HG02759 (cell line): Measurements from ENCODE around the gene PEAK3.
"Not testable (repeated sequence)": the region's sequence is repeated elsewhere in the genome, so short reads cannot be mapped to it uniquely, and the experiment has no call there.

Source experiments
- ATAC-seq: cut with Tn5 transposase; IDR thresholded peaks from one replicate; pipeline ENCODE4 v1.9.1; 2021; ENCODE audit warnings: mild to moderate bottlenecking, moderate library complexity; ENCODE audit not compliant: unreplicated experiment

PEAK3 gene

DNA sequence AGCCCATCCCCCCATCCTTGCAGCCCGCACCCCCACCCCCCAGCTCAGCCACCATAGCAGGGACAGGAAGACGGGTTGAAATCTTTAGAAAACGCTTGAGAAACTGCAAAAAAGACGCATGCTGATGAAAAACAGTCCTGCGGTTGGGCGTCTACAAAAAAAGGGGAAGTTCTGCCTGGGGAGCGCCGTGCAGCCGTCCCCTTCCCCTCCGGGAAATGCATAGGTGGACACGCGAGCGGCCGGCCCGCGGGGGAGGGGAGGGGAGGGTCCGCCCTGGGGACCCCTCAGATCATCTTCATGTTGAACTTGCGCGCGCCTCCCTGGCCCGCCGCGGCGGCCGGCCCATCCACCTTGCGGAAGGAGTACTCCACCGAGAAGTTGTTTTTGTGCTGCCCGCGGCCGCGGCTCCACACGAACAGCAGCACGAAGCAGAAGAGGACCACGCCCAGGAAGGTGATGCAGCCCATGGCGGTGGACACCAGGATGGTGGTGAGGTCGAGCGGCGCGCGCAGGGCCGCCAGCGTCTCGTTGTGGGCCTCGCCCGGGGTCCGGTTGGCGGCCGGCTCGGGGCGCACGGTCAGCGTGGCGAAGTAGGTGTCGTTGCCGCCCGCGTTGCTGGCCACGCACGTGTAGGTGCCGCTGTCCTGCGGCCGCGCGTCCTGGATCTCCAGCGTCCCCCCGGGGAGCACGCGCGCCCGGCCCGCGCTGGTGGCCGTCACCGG lies 7.9 kb upstream of the PEAK3 start:
- ATAC-seq: peak; percentile 57

DNA sequence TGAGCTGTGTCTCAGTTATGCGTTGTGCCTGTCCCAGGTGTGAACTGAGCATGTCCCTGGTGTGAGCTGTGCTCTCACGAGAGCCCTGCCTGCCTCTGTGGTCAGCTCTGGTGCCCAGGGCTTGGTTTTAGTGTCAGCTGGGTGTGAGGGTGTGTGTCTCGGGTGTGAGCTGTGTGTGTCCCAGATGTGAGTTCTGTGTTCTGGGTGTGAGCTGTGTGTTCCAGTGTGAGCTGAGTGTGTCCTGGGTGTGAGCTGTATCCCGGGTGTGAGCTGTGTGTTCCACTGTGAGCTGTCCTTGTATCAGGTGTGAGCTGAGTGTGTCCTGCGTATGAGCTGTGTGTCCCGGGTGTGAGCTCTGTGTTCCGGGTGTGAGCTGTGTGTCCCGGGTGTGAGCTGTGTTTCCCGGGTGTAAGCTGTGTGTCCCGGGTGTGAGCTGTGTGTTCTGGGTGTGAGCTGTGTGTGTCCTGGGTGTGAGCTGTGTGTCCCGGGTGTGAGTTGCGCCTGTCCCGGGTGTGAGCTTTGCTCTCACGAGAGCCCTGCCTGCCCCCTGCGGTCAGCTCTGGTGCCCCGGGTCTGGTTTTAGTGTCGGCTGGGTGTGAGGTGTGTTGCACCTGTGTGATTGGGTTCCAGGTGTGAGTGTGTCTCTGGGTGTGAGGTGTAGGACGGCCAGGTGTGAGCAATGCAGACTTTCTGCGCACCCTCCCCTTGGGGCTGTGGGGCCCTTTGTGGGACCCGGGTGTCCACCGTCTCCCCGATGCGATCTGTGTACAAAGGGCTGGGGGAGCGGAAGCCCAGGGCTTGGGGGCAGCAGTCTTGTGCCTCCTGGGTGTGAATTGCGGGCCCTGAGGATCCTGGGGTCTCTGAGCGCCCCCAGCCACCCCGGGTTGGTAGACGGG lies 7.1 kb upstream of the PEAK3 start:
- peak; percentile 30 for ATAC-seq

DNA sequence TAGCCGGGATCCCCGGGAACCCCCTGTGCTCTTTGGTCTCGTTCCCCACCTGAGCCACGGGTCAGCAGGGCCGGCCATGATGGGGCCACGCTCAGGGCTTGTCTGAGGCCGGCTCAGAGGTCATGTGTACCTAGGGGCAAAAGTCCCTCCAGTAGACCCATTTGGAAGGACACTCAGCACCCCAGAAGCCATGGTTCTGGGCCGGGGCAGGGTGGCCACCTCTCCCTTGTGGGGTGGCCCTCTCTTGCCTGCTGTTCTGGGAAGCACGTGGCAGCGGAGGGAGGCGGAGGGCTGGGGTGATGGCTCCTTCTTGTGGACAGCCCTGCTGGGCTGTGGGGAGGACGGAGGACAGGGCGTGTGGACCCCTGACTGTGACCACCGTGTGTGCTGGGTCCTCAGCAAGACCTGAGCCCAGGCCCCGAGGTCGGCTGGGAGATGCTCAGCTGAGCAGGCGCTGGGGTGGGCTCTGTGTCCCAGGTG lies 6.4 kb upstream of the PEAK3 start:
- no peak for ATAC-seq

DNA sequence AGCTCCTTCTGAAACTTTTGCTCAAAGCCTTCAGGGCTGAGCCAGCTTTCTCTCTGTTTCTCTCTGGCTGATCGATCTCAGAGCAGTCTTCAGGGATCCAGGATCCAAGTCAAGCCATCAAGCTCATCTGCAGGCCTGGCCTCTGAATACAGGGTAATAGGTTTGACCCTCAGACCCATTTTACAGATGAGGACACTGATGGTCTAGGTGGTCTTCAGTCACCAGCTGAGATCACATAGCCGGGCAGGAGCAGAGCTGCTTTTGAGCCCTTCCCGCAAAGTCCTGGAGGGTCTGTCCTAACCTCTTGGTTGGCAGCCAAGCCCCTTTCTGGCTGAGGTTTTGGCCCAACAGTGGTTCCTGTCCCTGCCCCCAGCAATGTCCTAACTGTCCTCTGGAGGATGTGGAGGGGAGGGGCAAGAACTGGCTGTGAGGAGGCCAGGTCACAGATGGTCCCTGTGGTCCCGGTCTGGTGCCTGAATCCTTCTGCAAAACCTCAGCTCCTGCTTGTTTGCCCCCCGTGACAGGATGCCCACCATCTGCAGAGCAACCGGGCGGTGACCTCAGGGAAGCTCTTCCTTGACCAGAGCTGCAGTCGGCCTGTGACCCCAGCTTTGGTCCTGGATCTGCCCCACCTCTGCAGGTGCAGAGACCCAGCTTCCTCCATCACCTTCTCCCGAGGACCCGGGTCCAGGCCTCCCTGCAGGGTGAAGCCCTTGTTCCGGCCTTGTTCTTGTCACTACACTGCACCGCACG lies 5.8 kb upstream of the PEAK3 start:
- no peak for ATAC-seq

DNA sequence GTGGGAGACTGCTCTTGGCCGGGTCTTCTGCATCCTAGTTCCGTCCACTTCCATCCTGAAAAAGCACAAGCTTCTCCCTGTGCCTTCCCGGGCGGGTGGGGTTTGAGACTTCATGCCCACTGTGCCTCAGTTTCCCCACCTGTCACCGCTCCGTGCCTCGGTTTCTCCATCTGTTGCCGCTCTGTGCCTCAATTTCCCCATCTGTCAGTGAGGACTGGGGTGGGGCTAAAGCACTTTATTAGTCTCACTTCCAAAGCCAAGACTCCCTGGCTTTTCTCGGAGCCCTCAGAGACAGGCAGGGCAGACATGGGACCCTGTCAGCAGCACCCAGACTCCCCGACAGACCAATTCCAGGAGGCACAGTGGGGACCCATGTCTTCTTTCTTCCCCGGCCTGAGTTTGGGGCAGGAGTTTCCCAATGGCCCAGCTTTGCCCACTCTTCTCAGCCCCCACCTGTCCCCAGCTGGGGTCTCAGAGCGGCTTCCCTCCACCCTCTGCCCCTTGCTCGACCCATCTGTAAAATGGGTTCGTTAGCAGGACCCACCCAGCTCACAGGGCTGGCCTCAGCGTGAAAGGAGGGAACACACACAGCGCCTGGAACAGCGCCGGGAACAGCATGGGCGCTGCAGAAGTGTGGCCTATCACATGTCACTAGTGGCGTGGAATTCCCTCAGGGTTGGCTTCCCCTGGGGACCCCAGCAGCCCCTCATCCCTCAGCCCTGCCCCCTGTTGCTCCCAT lies 4.6 kb upstream of the PEAK3 start:
- ATAC-seq: no peak

DNA sequence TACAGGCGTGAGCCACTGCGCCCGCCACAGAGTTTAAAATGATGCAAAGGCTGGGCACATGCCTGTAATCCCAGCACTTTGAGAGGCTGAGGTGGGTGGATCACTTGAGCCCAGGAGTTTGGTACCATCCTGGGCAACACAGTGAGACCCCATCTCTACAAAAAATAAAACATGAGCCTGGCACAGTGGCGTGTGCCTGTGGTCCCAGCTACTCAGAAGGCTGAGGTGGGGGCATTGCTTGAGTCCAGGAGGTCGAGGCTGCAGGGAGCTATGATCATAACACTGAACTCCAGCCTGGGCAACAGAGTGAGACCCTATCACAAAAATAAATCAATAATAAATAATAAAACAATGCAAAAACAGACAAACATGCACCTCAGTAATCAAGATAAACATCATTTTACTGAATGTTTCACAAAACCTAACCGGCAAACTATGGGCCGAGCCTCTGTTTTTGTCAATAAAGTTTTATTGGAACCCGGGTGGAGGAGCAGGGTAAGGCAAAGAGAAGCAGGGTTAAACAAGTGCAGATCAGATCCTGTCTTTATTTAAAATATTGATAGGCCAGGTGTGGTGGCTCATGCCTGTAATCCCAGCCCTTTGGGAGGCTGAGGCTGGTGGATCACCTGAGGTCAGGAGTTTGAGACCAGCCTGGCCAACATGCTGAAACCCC lies 2.0 kb upstream of the PEAK3 start:
- no peak for ATAC-seq

DNA sequence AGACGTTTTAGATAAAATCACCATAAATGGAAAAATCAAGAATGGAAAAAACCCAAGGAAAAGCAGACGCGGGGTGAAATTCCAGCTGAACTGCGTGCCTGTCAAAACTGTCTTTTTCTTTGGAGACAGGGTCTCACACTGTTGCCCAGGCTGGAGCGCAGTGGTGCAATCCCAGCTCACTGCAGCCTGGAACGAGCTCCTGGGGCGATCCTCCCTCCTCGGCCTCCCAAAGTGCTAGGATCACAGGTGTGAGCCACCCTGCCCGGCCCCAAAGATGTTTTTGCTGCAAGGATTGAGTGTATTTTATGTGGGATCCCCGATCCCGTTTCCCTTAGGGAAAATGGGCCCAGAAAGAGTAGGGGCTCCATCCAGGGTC lies 875 bp upstream of the PEAK3 start:
- ATAC-seq: no peak

DNA sequence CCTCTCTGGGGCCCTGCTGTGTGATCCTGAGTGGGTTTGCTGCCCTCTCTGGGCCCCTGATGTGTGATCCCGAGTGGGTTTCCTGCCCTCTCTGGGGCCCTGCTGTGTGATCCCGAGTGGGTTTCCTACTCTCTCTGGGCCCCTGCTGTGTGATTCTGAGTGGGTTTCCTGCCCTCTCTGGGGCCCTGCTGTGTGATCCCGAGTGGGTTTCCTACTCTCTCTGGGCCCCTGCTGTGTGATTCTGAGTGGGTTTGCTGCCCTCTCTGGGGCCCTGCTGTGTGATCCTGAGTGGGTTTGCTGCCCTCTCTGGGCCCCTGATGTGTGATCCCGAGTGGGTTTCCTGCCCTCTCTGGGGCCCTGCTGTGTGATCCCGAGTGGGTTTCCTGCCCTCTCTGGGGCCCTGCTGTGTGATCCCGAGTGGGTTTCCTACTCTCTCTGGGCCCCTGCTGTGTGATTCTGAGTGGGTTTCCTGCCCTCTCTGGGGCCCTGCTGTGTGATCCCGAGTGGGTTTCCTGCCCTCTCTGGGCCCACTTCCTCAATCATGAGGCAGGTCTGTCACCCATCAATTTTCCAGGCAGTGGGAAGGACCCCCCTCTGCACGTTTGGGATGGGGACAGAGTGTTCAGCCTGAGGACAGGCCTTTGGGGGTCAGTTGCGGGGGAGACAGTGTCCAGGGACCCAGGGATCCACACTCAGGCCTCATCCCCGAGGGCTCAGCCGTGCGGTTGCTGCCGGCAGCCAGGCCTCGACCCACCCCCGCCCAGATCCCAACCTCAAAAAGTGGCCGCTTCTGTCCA lies 512 bp downstream of the PEAK3 start:
- not testable (repeated sequence) for ATAC-seq

DNA sequence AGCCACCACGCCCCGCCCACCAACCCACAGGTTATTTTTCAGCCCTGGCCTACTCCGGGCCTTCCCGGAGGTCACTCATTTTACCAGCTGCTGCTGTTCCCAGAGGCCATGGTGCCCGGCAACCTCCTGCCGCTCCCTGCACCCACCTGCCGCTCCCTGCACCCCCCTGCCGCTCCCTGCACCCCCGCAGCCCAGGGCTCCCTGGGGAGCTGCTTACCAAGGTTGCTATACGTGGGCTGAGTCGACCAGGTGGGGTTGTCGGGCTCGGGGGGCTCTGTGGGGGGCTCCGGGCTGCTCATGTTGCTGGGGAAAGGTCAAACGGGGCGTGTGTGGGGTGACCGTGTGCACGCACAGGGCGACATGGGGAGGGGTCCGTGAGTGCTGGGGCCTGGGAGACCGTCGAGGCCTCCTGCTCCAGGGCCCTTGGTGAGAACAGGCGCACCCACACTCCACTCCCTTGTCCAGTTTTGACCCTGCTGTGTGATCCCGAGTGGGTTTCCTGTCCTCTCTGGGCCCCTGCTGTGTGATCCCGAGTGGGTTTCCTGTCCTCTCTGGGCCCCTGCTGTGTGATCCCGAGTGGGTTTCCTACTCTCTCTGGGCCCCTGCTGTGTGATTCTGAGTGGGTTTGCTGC lies 1.2 kb downstream of the PEAK3 start:
- ATAC-seq: no peak

DNA sequence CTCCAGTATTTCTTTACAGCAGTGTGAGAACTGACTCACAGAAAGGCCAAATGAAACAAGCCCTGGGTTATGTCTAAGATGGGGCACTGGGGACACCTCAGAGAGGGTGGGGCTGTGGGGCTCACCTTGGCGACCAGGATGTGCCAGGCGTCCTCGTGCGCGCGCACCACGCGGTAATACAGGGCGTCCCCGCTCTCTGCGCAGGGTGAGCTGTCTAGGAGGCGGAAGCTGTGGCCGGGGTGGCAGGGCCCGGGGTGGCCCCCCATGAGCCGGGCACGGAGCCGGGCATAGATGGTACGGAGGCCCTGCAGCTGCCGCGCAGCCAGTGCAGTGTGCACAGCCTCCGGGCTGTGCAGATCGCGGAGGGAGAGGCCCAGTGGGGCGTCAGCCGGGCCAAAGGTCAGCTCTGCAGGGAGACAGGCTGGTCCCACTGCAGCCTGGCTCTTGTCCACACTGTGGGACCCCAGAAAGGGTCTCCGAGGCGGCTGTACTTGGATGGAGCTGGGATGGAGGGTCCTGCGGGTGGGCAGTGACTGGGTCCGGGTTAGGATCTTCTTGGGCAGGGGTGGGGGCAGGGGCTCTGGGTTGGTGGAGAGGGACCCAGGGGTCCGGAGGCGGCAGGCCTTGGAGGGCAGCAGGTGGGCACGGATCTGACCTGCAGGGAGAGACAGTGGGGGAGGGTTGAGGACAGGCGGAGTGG lies 3.4 kb downstream of the PEAK3 start:
- no peak for ATAC-seq

DNA sequence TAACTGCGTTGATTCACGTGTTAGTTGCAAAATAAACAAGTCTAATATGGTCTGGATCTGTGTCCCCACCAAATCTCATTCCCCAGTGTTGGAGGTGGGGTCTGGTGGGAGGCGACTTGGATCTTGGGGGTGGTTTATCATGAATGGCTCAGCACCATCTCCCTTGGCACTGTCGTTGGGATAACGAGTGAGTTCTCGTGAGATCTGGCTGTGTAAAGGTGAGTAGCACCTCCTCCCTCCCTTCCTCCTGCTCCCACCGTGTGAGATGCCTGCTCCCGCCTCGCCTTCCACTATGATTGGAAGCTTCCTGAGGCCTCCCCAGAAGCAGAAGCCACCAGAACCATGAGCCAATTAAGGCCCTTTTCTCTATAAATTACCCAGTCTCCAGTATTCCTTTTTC lies 4.8 kb downstream of the PEAK3 start:
- no peak for ATAC-seq

DNA sequence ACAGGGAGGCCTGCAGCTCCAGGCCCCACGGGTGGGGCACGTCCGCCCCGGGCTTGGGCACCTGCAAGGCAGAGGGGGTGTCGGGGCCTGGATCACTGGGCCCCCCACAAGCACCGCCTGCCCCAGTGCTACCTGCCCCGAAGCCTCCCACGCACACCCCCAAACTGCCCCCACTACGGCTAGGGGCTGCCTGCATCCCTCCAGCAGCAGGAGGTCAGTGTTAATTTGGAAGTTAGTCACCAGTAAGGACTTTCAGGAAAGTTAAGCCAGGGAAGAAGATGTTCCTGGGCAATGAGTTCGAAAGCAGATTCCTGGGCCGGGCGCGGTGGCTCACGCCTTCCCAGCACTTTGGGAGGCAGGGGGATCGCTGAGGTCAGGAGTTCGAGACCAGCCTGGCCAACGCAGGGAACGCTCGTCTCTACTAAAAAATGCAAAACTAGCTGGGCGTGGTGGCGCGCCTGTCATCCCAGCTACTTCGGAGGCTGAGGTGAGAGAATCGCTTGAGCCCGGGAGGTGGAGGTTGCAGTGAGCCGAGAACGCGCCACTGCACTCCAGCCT lies 5.5 kb downstream of the PEAK3 start:
- no peak for ATAC-seq

DNA sequence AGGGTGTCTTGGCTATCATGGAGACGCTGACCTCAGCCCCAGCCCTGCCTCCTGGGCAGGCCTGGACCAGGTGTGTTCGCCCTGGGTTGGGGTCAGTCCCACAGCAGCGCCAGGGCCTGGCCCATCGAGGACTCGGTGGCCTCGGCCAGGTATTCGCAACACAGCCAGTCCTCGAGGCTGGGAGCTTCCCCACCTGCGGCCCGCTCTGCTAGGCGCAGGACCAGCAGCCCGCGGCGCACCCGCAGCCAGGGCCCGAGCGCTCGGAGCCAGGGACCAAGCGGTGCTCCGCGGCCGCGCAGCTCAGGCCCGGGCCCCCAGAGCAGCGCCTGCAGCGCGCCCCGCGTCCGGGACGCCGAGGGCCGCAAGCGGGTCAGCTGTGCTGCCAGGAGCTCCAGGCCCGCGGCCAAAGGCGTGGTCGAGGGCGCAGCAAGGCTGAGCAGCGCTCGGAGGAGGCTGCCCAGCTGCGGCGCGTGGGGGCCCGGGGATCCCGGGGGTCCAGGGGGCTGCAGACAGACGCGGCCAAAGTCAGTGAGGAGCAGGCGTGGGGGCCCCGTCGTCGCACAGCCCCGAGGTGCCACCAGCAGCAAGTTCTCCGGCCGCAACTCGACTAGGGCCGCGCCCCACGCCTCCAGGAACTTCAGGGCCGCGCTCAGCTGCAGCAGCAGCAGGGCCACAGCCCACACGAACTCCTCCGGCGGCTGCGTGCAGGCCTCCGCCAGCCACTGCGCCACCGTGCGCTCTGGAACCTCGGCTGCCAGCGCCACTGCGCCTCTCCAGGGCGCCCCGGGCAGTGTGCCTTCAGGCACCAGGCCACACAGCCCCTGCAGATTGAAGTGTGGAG lies 6.2 kb downstream of the PEAK3 start:
- ATAC-seq: no peak

DNA sequence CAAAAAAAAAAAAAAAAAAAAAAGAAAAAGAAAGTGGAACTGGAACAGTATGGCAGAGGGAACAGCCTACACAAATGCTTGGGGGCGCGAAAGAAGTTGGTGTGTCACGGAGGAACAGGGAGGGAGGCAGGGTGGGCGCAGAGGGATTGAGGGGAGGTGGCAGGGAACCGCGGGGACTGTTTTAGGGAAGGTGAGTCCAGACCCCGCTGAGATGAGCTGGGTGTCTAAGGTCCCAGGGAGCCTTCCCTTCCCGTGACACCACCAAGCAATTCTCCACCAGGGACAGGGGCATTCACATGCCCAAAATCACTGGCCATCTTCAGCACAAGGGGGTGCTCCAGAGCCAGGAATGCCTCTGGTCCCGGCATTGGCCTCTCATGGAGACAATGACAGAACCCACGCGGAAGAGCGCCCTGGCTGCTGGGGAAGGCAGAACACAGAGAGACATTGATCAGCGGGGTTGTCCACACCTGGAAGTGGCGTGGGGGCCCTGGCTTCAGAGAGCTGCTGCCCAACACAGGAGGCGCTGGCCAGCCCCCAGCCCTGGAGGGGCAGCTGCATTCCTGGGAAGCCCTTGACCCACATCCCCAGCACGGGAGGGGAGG lies 6.9 kb downstream of the PEAK3 start:
- ATAC-seq: no peak

DNA sequence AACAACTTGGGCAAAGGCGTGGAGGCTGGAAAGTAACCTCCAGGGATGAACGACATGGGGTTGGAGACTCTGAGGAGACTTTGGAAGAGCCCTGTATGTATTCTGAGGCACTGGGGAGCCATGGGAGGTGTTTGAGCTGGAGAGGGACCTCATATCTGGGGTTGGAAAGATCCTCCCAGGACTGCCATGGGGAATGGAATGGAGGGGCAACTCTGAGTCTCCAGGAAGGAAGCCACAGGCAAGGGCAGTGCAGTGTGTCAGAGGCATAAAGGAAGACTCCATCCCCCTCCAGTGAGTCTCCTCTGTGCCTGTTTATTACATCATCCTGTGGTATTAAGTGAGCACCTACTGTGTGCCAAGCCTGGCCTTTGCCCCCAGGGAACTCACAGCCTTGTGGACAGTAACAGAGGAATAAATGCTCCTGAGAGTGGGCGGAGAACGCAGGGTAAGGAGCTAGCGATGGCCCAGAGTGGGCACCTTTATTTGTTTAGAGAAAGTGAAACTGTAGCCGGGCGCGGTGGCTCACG lies 7.7 kb downstream of the PEAK3 start:
- no peak for ATAC-seq

DNA sequence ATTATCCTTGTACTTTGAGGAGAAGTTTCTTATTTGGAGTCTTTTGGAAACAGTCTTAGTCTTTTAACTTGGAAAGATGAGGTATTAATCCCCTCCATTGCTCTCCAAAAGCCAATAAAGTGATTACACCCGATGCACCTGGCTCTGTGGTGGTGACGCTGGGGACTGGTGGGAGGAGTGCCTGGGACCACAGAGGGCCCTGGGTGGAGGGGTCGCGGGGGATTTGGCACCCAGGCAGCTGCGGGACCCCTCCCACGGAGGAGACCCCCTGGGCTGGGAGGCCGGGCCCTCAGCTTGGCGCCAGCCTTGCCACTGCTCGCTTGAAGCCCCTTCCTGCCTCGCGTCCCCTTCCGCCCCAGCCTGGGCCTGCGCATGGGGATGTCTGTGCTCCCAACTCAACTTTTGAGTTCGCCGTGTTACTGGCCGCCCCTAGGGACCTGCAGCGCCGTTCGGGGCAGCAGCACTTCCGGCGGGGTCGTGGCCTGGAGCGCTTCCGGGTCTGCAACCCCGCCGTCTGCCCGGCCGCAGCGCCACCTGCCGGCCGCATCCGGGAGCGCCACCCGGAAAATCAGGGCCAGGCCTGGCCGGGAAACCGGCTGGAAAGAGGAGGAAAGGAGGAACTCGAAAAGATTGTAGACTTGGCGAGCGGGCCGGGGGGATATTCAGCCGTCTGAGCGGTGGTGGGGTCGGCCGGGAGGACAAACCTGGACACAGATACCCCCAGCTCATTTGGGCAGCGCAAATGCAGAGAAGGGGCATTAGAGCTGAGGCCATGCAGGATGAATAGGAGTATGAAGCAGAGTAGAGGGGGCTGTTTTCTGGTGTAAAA lies 8.4 kb downstream of the PEAK3 start:
- ATAC-seq: peak; percentile 34
